Liver (tissue), 9 donors: Measurements from ENCODE around the gene LMBR1L. TPM values are rescaled to one million over a fixed set of nuclear protein-coding genes. Genes with fewer than 3 reads are reported as not detected.

Experiments used
- DNase-seq: peaks from one replicate; pipeline ENCODE4 v3.0.0-alpha.2; 2017; ENCODE audit warnings: low spot score
- H3K27ac ChIP-seq, 2 donors: one replicate each; pipeline ENCODE4 v1.7.0; 2013; ENCODE audit warnings: inconsistent platforms in 2 of 2, low read length in 2 of 2, control low read depth in 1 of 2, low read depth in 1 of 2, mild to moderate bottlenecking in 1 of 2
- H3K27me3 ChIP-seq, 4 donors: one replicate each; pipeline versions ENCODE4 v1.6.1 to v1.7.0; 2013; ENCODE audit warnings: low read length in 3 of 4, inconsistent platforms in 1 of 4, mild to moderate bottlenecking in 1 of 4, moderate library complexity in 1 of 4; ENCODE audit not compliant: control insufficient read depth in 4 of 4, insufficient read depth in 4 of 4
- H3K36me3 ChIP-seq, 4 donors: one replicate each; pipeline versions ENCODE4 v1.6.1 to v1.7.0; 2013; ENCODE audit warnings: low read length in 3 of 4, mild to moderate bottlenecking in 3 of 4, low read depth in 1 of 4, moderate library complexity in 1 of 4; ENCODE audit not compliant: control insufficient read depth in 4 of 4, insufficient read depth in 3 of 4
- H3K4me1 ChIP-seq, 4 donors: one replicate each; pipeline versions ENCODE4 v1.6.1 to v1.7.0; 2013; ENCODE audit warnings: low read length in 3 of 4, mild to moderate bottlenecking in 3 of 4, moderate library complexity in 1 of 4; ENCODE audit not compliant: control insufficient read depth in 4 of 4, insufficient read depth in 4 of 4
- H3K4me3 ChIP-seq, 3 donors: one replicate each; pipeline versions ENCODE4 v1.6.1 to v1.7.0; 2013; ENCODE audit warnings: low read length in 3 of 3, control low read depth in 1 of 3, low read depth in 1 of 3, mild to moderate bottlenecking in 1 of 3
- H3K9ac ChIP-seq, 2 donors: one replicate each; pipeline ENCODE4 v1.7.0; 2013; ENCODE audit warnings: low read length in 2 of 2, mild to moderate bottlenecking in 2 of 2, moderate library complexity in 2 of 2, control low read depth in 1 of 2, low read depth in 1 of 2
- H3K9me3 ChIP-seq, 4 donors: one replicate each; pipeline versions ENCODE4 v1.6.1 to v1.7.0; 2013; ENCODE audit warnings: low read length in 3 of 4; ENCODE audit not compliant: control insufficient read depth in 4 of 4
- CTCF ChIP-seq: fragments of 150-350 bp; IDR thresholded peaks from 2 replicates; pipeline ENCODE4 v1.5.1; 2017; ENCODE audit warnings: improper control_type of control experiment, low read depth, low read length; ENCODE audit not compliant: missing input control
- EGR1 ChIP-seq, 2 donors: IDR thresholded peaks; 2 replicates each; pipeline ENCODE4 v1.6.1; 2016 to 2018; ENCODE audit warnings: antibody characterized with exemption in 2 of 2, low read depth in 2 of 2
- FOXA1 ChIP-seq: IDR thresholded peaks from 2 replicates; pipeline ENCODE4 v1.6.1; 2016; ENCODE audit warnings: antibody characterized with exemption
- FOXA2 ChIP-seq: IDR thresholded peaks from 2 replicates; pipeline ENCODE4 v1.6.1; 2016; ENCODE audit warnings: antibody characterized with exemption
- GABPA ChIP-seq, 2 donors: IDR thresholded peaks in 1 of 2; conservative IDR thresholded peaks in 1 of 2; 2 replicates each; pipeline ENCODE4 v1.6.1; 2016; ENCODE audit warnings: antibody characterized with exemption in 2 of 2, mild to moderate bottlenecking in 1 of 2, moderate library complexity in 1 of 2
- HNF4A ChIP-seq, 2 donors: conservative IDR thresholded peaks; 2 replicates each; pipeline ENCODE4 v1.6.1; 2016; ENCODE audit warnings: antibody characterized with exemption in 2 of 2, mild to moderate bottlenecking in 2 of 2
- HNF4G ChIP-seq: IDR thresholded peaks from 2 replicates; pipeline ENCODE4 v1.6.1; 2016; ENCODE audit warnings: antibody characterized with exemption
- JUND ChIP-seq, 2 donors: IDR thresholded peaks; 2 replicates each; pipeline ENCODE4 v1.6.1; 2016; ENCODE audit warnings: antibody characterized with exemption in 2 of 2
- NR2F2 ChIP-seq: IDR thresholded peaks from 2 replicates; pipeline ENCODE4 v1.6.1; 2016; ENCODE audit warnings: antibody characterized with exemption
- RAD21 ChIP-seq, 2 donors: IDR thresholded peaks; 2 replicates each; pipeline ENCODE4 v1.6.1; 2016; ENCODE audit warnings: antibody characterized with exemption in 2 of 2, mild to moderate bottlenecking in 2 of 2
- REST ChIP-seq: IDR thresholded peaks from 2 replicates; pipeline ENCODE4 v1.6.1; 2016; ENCODE audit warnings: antibody characterized with exemption, mild to moderate bottlenecking
- RXRA ChIP-seq, 2 donors: IDR thresholded peaks; 2 replicates each; pipeline ENCODE4 v1.6.1; 2017 to 2018; ENCODE audit warnings: antibody characterized with exemption in 2 of 2, mild to moderate bottlenecking in 1 of 2
- SP1 ChIP-seq: IDR thresholded peaks from 2 replicates; pipeline ENCODE4 v1.6.1; 2018; ENCODE audit warnings: antibody characterized with exemption, mild to moderate bottlenecking
- TAF1 ChIP-seq: conservative IDR thresholded peaks from 2 replicates; pipeline ENCODE4 v1.6.1; 2016; ENCODE audit warnings: antibody characterized with exemption, mild to moderate bottlenecking
- YY1 ChIP-seq: IDR thresholded peaks from 2 replicates; pipeline ENCODE4 v1.6.1; 2016; ENCODE audit warnings: antibody characterized with exemption, mild to moderate bottlenecking
- WGBS: extraction: QIAGEN DNeasy Blood & Tissue Kit; methylation state at CpG from one replicate; pipeline ENCODE4 v1.1.7; 2013; 5-methylcytosine and 5-hydroxymethylcytosine counted together
- polyA plus RNA-seq, 2 donors: library from polyadenylated mRNA; stranded (reverse) in 1 of 2; unstranded in 1 of 2; fragments of 200-250 nt in 1 of 2; fragments of >200 nt in 1 of 2; fragmentation: Nextera tagmentation in 1 of 2; extraction: Ambion mirVana in 1 of 2; gene quantifications; one replicate each; pipeline versions ENCODE4 v1.2.1 to v1.2.3, GENCODE V29; 2013 to 2015
- total RNA-seq, 2 donors: library from RNA; depleted of rRNA; stranded (reverse); fragments of >200 nt; gene quantifications; one replicate each; pipeline ENCODE4 v1.2.3, GENCODE V29; 2014
- TF ChIP-seq, protein P1 (sequence below): IDR thresholded peaks from 2 replicates; pipeline ENCODE4 v1.6.1; 2016; ENCODE audit warnings: antibody characterized with exemption
- TF ChIP-seq, protein P2 (sequence below): IDR thresholded peaks from 2 replicates; pipeline ENCODE4 v1.6.1; 2016; ENCODE audit warnings: antibody characterized with exemption
- TF ChIP-seq, protein P3 (sequence below): IDR thresholded peaks from 2 replicates; pipeline ENCODE4 v1.6.1; 2016; ENCODE audit warnings: antibody characterized with exemption
- donor health status: healthy.
- donor health status: healthy.
- donor health status: healthy.
- donor health status: healthy.
- donor health status: healthy.

LMBR1L gene
- total and polyA plus RNA-seq, 4 donors, result 9.3 to 23.7 (median 11.8) TPM

- Histone ChIP-seq H3K9me3 (no peaks in the 10 kb centered on the region), H3K27me3 (no peaks in the 10 kb centered on the region), H3K9ac (peak overlapping the region; percentile 58 to 84), H3K4me1 (peaks cover 11 to 64% (median 56%) of the 10 kb centered on the region in 4 donors), H3K4me3 (peak overlapping the region; percentile 55 to 92 (median 91)), H3K36me3 (peaks cover 0 to under 1% (median 0%) of the 10 kb centered on the region in 4 donors), H3K27ac (peak overlapping the region; percentile 95)
- DNase-seq, result peak; percentile 60
- no peak for TF ChIP-seq GABPA (IDR thresholded peaks at IDR 0.05 in 1 of 2, conservative IDR thresholded peaks at IDR 0.05 in 1 of 2)
- no peak for TF ChIP-seq EGR1 (IDR thresholded peaks at IDR 0.05; ENCODE audit: low read depth in 2 of 2)
- no peak for TF ChIP-seq FOXA2
- TF ChIP-seq YY1, result no peak
- TF ChIP-seq, protein P1, sequence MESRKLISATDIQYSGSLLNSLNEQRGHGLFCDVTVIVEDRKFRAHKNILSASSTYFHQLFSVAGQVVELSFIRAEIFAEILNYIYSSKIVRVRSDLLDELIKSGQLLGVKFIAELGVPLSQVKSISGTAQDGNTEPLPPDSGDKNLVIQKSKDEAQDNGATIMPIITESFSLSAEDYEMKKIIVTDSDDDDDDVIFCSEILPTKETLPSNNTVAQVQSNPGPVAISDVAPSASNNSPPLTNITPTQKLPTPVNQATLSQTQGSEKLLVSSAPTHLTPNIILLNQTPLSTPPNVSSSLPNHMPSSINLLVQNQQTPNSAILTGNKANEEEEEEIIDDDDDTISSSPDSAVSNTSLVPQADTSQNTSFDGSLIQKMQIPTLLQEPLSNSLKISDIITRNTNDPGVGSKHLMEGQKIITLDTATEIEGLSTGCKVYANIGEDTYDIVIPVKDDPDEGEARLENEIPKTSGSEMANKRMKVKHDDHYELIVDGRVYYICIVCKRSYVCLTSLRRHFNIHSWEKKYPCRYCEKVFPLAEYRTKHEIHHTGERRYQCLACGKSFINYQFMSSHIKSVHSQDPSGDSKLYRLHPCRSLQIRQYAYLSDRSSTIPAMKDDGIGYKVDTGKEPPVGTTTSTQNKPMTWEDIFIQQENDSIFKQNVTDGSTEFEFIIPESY, result no peak
- TF ChIP-seq, protein P2, sequence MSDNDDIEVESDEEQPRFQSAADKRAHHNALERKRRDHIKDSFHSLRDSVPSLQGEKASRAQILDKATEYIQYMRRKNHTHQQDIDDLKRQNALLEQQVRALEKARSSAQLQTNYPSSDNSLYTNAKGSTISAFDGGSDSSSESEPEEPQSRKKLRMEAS, result no peak
- TF ChIP-seq SP1, result no peak
- TF ChIP-seq RAD21 (IDR thresholded peaks at IDR 0.05), result no peak
- no peak for TF ChIP-seq CTCF
- TF ChIP-seq HNF4G, result no peak
- TF ChIP-seq TAF1, result no peak
- TF ChIP-seq NR2F2, result no peak
- no peak for TF ChIP-seq RXRA (IDR thresholded peaks at IDR 0.05)
- TF ChIP-seq JUND (IDR thresholded peaks at IDR 0.05), result no peak
- TF ChIP-seq, protein P3, sequence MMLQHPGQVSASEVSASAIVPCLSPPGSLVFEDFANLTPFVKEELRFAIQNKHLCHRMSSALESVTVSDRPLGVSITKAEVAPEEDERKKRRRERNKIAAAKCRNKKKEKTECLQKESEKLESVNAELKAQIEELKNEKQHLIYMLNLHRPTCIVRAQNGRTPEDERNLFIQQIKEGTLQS, result no peak
- under 1% methylated on average over 70 of the region's 70 CpGs for WGBS
Observed at GRCh38 chr12:49059299-49060171, 51.1 kb downstream of the LMBR1L start.

DNA sequence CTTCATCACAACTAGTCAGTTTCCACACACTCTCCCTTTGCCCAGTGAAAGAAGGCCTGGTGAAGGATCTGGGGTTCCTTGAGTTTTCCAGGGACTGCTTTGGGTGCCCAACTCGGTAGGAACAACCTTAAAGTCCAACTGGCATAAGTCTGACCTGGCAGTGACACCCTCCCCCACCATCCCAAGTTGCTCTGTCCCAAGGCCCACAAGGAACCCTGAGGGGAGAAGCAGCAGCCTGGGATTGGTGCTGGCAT is 51.7 kb downstream of the LMBR1L start:
- 0% methylated on average over 1 of the region's 1 CpG for WGBS
- no peak for DNase-seq
- Histone ChIP-seq H3K4me1 (peaks cover 11 to 59% (median 50%) of the 10 kb centered on the region in 4 donors), H3K9ac (peak overlapping the region; percentile 58 to 84), H3K27me3 (no peaks in the 10 kb centered on the region), H3K4me3 (peak overlapping the region; percentile 55 to 92 (median 91)), H3K9me3 (no peaks in the 10 kb centered on the region), H3K27ac (peak overlapping the region; percentile 95), H3K36me3 (peaks cover 0 to 6% (median under 1%) of the 10 kb centered on the region in 4 donors)
- TF ChIP-seq HNF4A (conservative IDR thresholded peaks at IDR 0.05) (no peak), HNF4G (no peak), GABPA (IDR thresholded peaks at IDR 0.05 in 1 of 2, conservative IDR thresholded peaks at IDR 0.05 in 1 of 2) (no peak), EGR1 (IDR thresholded peaks at IDR 0.05; ENCODE audit: low read depth in 2 of 2) (no peak), JUND (IDR thresholded peaks at IDR 0.05) (no peak), YY1 (no peak), FOXA2 (no peak), CTCF (no peak), RAD21 (IDR thresholded peaks at IDR 0.05) (no peak), REST (no peak), RXRA (IDR thresholded peaks at IDR 0.05) (no peak), TAF1 (no peak), FOXA1 (no peak)
- TF ChIP-seq, protein P3, result no peak
